Hematopoietic multipotent progenitor cell treated with erythropoietin and hydrocortisone succinate and interleukin-3 and kit ligand, for 4 days (in vitro differentiated cells): ENCODE results near the gene MSLN.

Experiments
- DNase-seq: peaks from one replicate; pipeline ENCODE4 v3.0.0-alpha.2; 2015

Gene MSLN

DNA sequence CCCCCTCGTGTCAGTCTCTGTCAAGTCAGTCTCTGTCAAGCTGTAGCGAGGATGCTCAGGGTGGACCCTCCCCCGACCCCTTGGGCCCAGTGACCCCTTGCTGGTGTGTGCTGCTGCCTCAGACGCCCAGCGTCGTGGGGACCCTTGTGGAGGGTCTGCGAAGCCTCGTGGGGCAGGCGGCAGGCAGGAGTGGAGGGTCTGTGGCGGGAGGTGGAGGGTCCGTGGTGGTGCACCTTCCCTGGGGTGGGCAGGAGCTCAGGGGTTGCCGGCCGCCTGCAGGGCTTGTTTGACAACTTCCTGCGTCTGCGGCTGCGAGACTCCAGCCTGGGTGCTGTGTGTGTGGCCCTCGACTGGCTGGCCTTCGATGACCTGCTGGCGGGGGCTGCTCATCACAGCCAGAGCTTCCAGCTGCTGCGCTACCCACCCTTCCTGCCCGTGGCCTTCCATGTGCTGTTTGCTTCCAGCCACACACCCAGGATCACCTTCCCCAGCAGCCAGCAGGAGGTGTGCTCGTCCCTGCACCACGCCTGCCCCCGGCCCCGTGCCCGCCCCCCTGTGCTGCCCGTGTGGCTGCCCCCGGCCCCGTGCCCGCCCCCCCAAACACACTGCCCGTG lies 34.4 kb downstream of the MSLN start:
- DNase-seq, result no peak

DNA sequence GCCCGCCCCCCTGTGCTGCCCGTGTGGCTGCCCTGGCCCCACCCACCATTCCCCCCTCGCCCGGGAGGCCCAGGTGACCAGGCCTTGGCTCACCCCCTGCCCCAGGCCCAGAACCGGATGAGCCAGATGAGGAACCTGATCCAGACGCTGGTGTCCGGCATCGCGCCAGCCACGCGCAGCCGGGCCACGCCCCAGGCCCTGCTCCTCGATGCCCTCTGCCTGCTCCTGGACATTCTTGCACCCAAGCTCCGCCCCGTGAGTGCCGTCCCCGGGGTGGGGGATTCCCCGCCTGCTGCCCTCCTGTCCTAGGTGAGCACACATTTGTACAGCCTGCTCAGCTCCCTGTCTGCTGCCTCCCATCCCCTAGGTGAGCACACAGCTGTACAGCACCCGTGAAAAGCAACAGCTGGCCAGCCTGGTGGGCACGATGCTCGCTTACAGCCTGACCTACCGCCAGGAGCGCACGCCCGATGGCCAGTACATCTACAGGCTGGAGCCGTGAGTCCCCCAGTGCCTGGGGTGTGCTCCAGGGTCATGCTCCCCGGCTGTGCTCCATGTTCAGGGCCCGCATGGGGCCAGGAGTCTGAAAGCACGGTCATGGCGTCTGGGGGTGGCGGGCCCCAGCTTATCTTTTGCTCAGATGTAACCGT lies 35.2 kb downstream of the MSLN start:
- no peak for DNase-seq

DNA sequence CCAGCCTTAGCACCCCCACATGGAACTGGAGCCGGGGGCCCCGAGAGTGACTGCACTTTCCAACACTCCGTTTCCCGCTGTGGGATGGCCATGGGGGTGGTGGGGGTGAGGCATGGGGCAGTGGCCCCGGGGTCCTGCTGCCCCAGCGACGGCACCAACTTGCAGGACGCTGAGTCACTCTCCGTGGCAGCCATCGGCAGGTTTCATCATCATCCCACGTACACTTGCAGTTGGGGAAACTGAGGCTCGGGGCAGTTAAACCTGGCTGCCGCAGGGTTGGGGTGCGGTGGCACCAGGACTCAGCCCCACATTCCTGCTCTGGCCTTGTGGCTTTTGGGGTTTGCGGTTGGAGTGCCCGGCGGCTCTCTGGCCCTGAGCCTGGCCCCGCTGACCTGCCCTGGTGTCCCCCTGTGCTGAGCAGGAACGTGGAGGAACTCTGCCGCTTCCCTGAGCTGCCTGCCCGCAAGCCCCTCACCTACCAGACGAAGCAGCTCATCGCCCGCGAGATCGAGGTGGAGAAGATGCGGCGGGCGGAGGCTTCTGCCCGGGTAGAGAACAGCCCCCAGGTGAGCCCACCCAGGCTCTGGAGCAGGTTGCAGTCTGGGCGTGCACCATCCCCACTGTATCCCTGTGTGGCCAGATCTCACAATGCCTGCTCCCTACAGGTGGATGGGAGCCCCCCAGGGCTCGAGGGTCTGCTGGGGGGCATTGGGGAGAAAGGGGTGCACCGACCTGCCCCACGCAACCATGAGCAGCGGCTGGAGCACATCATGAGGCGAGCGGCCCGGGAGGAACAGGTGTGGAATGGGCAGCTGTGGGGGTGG lies 36.0 kb downstream of the MSLN start:
- DNase-seq, result no peak

DNA sequence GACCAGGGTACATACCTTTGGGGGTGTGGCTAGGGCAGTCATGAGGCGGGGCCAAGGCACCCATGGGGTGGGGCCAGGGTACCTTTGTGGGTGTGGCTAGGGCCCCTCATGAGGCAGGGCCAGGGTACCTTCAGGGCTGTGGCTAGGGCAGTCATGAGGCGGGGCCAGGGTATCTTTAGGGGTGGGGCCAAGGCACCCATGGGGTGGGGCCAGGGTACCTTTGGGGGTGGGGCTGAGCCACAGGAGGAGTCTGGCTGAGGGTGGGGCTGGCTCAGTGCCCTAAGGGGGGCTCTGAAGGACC lies 36.5 kb downstream of the MSLN start:
- DNase-seq, result no peak

DNA sequence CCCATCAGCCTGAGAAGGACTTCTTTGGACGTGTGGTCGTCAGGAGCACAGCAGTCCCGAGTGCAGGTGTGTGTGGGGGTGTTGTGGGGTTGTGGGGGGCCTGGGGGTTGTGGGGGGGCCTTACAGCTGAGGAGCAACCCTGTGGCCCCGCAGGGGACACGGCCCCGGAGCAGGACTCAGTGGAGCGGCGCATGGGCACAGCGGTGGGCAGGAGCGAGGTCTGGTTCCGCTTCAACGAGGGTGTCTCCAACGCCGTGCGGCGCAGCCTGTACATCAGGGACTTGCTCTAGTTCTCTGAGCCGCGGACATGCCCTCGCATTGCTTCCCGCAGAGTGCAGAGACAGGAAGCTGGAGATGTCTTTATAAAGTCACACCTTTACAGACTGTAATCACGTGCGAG lies 37.2 kb downstream of the MSLN start:
- DNase-seq, result no peak

DNA sequence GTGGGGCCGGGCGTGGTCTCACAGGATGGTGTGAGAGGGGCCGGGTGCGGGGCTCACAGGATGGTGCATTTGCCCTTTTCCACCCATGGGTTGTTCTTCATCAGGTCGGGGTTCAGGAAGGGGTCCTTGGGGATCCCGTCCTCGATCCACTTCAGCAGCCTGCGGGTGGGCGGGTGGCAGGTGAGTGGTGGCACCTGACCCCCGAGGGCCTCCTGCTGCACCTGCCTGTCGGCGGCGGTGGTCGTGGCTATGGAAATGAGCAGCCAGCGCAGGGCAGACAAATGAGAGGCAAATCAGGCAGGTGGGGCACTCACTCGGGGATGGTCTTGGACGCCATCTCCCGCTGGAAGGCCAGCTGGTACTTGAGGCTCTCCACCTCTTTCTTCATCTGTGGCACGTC lies 38.1 kb downstream of the MSLN start:
- no peak for DNase-seq

DNA sequence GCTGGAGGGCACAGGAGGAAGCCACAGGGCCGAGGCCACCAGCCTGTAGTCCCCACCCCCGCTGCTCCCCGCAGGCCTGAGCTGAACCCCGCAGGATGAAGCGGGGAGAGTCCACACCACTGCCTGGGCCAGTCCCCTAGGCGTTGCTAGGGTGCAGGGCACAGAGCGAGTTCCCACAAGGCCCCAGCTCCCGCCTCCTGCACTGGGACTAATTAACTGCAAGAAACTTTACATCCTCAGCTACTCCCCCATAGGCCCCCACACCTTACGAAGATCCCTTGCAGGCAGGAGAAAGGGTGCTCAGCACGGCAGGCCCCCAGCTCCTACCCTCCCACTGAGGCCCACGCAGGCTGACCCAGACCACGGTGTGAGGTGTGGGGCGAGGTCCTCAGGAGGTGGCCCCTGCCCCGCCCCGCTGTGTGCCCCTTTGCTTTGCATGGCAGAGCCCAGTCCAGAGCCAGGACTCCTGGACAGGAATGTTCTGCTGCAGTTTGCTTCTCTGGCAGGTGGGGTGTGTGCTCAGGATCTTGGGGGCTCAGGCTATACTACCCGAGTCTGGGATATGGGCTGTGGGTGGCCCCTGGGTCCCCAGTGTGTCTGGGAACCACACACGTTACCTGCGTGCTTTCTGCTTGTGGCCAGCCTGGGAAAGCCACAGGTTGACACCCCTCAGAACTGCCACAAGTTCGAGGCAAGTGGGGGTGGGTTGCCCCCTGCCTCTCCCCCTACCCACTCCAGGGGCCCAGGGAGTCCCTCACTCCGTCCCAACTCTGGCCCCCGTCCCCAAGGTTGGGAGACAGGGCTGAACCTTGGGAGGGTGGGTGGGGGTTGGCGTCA lies 38.8 kb downstream of the MSLN start:
- DNase-seq, result no peak

DNA sequence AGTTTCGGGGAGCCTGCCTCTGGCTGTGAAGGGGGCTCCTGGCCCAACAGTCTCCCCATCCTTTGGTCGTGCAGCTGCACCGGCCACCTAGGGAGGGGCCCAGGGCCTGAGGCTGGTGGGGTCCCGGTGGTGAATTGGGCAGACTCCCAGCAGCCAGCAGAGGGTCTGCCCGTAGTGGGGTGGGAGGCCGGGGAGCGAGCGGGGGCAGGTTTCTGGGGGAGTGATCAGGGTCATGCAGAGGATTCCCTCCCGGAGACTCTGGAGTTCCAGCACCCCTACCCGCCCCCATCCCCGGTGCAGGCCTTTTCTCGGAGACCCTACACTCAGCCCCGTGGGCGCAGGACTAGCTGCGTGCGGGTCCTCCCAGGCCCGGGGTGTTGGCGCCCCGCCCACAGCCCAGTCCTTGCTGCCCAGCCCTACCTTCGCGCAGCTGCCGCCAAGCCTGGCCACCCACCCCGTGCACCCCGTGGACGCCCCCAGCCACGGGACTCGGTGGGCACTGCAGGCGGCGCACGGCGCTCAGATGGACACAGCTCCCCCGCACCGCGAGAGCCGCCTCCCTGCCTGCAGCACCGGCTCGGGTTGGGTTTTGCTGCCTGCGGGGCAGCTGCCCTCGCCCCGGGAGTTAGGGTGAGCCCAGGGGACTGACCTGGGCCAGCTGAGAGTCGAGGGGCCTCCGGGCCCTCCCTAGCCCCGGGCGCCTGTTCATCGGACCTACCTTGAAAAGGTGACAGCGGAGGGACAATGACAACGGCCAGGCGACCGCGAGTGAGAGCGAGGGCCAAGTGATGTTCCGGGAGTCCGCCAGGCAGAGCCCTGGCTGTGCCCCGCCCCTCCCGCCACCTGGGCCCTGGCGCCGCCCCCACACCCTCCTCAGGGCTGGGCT lies 39.7 kb downstream of the MSLN start, which contains the start of gene GNG13:
GNG13 (minus strand) TSS at position 787 of the 886 bp plus-strand sequence. CDS start 1,657 bp downstream, outside the sequence.
- no peak for DNase-seq

DNA sequence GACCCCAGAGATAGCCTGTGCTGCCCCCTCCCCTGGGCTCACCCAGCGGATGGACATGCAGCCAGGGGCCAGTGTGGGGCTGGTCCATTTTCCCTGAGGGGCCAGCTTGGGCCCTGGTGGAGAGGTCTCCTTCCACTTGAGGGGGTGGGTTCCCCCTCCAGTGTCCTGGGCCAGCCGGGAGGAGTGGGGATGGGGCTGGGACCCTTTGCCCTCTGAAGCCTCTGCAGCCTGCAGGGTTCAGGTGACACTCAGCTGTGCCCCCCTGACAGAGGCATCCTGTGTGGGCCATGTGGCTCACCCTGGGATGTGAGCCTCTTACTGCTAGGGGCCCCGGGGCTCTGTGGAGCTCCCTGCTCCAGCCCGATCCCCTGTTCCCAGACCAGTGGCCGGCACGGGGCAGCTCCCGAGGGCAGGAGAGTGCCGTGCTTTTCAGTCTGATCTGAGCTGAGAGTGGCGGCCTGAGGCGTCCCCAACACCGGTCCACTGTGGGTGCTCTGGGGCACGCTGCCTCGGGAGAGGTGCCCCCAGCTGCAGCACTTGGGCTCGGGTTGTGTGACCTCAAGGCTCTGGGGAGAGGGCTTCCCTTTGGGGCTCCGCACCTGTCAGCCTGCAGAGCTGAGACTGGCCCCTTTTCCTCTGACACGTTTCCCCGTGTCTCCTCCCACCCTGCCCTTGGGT lies 40.4 kb downstream of the MSLN start:
- DNase-seq, result no peak

DNA sequence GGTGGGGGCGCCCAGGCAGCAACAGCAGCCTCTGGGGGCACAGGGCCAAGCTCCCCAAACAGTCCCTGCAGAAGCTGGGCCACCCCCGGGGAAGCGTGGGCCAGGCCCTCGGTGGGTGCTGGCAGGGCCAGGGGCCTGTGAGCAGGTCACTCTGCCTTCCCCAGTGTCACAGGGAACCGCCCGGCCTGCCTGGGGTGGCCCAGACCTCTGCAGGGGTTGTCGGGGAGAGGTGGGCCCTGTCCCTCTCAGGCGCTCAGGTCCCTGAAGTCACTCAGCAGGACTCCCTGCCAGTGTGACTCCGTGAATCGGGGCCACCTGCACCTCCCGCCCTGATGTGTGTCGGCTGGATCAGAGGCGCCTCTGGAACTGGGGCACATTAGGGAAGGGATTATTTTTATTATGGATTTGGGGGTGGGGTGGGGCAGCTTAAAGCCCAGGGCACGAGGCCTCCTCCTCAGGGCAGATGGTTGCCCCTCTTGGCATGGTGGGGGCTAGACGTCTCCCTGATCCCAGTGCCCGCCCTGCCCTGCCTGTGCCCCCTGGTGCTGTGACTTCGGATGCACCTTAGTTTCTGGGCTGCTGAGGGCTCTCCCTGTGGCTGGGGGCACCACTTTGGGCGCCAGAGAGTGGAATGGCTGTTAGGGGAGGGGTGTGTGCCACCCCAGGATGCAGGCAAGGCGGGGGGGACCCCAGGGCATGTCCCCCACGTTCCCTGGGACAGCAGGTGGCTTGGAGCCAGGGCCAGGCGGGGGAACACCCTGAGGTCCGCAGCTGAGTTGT lies 41.2 kb downstream of the MSLN start:
- DNase-seq, result no peak

DNA sequence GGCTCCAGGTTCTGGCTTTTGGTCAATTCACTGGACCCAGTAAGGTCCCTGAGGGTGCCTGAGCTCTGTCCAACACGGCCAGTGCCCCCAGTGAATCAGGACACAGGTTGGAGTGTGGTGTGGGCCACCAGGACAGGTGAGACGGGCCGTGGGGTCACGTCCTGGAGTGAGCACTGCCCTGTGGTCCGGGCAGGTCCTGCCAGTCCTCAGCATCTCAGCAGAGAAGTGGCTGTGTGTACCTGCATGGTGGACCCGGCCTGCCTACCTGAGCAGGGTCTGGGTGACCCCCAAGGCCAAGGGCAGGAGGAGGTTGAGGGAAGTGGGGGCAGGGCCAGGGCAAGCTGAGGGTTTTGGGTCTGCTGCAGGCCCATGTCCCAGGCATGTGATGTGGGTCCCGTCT lies 41.9 kb downstream of the MSLN start:
- no peak for DNase-seq

DNA sequence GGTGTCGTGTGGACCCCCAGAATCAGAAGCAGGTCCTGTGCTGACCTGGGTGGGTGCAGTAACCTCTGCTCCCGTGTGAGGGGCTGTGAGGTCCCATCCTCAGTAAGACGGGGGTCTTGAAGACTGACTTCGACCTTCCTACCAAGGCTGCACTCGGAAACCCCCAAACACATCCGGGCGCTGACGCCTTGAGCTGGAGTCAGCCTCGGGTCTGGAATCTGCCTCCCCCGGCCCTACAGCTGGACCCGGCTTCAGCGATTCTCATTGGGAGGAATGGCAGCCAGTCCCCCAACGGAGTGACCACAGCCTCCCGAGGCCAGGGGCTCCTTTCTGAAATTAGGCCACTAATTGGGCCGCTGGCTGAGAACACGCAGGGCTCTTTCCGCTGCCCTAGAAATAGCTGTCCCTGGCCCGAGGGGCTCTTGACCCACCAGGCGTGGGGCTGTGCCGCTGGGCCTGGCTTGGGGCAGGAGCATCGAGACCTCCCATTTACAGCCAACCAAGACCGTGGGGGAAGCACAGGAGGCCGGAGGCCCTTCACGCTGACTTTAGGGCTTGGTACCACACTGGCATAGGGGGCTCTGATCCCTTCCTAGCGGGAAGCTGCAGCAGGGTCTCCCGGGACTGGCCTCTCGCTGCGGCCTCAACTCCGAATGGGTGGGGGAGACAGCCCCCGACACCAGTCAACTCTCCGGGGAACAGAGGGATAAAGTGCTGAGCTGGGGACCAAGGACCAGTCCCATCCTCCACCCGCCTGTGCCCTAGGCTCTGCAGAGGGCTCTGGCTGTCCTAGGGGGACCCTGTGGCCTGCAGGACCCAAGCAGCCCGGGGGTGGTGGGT lies 42.6 kb downstream of the MSLN start:
- no peak for DNase-seq

DNA sequence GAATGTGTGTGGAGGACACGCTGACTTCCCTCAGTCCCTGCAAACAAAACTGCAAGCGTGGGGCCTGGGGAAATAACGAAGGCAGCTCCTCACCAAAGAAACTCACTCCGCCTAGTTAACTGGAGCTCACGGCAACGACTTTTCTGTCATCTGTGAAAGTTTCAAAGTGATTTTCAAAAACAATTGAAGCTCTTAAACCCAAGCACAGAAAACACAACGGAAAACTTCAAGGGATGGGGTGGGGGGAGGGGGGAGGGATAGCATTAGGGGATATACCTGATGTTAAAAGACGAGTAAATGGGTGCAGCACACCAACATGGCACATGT lies 43.2 kb downstream of the MSLN start:
- DNase-seq, result no peak

DNA sequence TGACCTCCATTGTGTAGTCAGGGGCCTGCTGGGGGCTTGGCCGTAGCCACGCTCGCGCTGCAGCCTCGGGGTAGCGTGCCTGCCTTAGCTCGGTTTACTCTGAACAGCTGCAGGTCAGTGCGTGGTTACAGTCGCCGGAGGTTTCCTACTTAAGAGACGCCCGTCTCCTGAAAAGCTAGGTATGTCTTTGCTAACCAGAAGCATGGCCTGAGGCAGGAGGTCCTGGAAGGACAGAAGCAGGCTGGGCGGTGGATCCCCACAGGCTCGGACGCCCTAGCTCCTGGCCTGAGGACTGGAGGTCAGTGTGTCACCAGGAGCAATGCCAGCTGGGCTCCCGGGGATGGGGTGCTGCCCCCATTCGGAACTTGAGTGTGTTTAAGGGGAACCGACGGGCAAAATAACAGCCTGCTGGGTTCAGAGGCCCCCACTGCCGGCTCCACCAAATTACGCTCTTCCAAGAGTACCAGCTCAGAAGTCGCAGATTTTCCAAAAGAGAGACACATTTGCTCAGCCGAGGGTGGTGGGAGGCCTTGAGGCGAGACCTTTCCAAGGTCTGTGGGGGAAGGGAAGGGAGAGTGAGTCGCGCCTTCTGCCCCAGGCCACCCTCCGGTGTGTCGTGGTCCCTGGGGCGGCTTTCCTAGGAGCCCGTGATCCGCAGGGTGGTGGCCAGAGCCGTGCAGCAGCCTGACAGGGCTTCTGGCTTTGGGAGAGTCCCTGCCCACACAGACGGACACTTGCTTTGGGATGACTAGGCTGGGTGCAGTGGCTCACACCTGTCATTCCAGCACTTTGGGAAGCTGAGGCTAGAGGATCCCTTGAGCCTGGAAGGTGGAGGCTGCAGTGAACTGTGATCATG lies 43.9 kb downstream of the MSLN start:
- no peak for DNase-seq

DNA sequence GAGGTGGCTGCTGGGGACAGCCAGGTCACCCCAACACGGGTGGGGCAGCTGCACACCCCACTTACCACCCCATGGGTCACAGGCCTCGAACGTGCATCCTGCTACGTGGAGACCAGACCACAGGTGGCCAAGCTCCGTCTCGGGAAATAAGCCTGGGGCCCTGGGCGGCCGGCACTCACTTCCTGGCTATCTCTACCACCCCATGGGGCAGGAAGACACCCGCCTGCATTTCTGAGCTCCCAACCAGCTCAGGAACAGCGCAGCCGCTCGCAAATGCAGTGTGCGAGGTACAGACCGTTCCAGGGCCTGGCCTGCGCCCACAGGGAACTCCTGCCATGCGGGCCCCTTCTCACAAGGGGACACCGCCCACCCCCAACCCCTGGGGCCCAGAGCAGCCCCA lies 44.9 kb downstream of the MSLN start:
- DNase-seq, result no peak

DNA sequence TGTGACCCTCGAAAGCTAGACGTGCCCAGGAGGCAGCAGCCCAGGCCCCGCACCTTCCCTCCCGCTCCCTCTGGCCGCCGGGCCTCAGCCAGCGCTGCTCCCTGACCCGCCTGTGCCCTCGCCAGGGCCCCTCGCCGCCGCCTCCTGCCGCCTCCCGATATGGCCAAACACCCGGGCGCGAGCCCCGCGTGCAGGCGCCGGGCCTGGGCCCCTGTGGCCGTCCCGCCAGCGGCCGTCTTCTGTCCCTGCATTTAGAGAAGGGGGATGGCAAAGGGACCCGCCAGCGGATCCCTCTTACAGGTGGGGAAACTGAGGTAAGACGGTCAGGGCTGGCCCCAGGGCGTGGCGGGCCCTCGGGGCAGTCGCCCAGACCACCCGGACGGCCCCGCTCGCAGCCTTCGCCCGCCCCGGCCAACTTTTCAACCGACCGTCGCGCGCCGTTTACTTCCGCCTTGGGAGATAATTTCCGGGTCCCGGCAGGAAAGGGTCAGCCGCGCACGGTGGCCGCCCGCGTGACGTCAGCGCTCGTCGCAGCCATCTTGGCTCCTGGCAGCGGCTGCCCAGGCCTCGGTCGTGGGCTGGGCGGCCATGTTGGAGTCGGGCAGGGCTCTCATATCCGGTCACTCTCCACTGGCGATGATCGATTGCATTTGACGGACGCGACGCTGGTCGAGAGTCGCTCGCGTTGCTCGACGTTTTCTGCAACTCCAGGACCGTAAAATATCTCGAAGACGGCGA lies 47.0 kb downstream of the MSLN start:
- DNase-seq, result peak; percentile 96

DNA sequence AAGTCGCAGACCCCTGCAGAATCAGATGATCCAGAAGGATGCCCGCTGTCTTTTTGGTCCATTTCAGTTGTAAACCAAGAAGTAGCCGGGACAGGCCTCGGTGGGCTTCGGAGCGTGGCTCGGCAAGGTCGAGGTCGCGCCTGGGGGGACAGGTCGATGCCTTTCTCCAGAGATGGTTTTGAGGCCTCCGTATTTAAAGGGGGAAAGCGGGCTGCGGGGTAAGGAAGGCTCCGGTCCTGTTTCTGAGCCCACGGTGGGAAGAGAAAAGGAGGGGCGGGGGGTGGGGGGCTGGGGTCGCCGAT lies 47.5 kb downstream of the MSLN start:
- no peak for DNase-seq

DNA sequence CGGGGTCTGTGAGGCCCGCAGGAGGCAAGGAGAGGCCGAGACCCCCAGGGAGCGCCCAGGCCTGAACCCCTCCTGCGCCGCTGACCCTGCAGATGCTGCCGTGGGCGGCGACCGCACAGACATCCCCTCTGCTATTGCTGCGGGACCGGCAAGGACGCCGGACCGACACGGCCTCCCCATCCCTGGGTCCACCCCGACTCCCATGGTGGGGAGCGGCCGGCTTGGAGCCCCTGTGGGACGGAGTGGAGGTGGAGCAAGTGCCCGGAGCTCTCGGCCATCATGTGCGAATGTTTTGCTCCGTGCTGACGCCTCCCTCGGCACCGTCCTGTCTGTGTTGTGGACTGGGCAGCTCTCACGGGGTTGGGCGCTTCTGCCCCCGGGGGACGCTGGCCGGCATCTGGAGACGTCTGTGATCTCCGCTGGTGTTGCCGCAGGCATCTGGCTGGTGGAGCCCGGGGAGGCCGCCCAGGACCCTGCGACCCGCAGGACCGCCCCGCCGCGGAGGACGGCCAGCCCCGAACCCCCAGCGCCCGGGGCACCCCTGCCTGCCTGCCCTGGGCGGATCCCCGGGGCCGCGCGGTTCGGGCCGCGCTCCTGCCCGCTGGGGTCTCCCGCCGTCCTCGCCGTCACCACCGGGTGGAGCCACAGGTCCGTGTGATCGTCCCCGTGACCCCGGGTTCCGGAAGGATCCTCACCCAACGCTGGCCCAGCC lies 52.8 kb downstream of the MSLN start:
- DNase-seq, result peak; percentile 70
